ENCODE measurements around the gene LRRC72. TPM values are rescaled to one million over a fixed set of nuclear protein-coding genes. Genes with fewer than 3 reads are reported as not detected.

LRRC72 gene
- total RNA-seq, 2 donors from 2014 or later = not detected

DNA sequence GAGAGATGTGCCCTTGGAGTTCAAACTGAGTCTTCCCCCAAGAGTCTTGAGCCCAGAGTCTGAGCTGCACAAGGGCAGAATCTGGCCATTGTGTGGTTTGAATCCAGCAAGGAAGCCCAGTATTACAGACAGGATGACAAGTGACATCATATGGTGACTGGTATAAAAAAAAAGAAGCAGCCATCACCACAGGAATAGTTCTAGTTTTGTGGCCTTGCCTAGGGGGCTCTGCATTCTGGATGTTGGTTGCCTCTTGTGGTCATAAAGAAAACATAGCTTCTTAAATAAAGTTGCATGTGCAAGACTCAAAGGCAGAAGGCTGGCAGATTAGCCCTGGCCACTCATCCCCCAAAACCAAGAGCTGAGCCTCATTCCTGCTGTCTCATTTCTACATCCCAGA lies 16.8 kb upstream of the LRRC72 start:
- DNase-seq = no peak
- no peak overlapping the region for H3K27ac Mint-ChIP-seq

DNA sequence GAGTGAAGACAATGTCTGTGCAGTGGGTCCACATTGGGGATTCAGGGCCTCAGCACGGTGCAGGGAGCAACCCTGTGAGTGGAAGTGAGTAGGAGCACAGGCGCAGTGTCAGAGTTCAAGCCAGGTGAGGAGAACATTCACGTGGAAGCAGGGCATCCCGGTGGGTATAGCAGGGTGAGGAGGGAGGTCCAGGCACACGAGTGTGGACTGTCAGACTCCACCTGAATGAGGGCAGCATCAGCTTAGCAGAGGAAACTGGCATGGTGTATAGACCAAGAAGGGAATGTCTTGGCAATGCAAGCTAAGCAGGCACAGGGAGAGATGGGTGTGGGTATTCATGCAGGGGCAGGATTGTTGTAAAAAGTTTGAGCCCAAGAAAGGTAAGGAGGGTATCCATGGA lies 15.3 kb upstream of the LRRC72 start:
- TF ChIP-seq, protein P1, sequence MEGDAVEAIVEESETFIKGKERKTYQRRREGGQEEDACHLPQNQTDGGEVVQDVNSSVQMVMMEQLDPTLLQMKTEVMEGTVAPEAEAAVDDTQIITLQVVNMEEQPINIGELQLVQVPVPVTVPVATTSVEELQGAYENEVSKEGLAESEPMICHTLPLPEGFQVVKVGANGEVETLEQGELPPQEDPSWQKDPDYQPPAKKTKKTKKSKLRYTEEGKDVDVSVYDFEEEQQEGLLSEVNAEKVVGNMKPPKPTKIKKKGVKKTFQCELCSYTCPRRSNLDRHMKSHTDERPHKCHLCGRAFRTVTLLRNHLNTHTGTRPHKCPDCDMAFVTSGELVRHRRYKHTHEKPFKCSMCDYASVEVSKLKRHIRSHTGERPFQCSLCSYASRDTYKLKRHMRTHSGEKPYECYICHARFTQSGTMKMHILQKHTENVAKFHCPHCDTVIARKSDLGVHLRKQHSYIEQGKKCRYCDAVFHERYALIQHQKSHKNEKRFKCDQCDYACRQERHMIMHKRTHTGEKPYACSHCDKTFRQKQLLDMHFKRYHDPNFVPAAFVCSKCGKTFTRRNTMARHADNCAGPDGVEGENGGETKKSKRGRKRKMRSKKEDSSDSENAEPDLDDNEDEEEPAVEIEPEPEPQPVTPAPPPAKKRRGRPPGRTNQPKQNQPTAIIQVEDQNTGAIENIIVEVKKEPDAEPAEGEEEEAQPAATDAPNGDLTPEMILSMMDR (conservative IDR thresholded peaks at IDR 0.05) = no peak
- H3K27me3 ChIP-seq (ENCODE audit: control insufficient read depth, insufficient read depth, low read length, poor library complexity, severe bottlenecking) = no peaks in the 10 kb centered on the region
- H3K9me3 ChIP-seq (ENCODE audit: control insufficient read depth, low read length) = peaks cover 4% of the 10 kb centered on the region
- 81 to 91% methylated on average over 5 of the region's 5 CpGs for WGBS, 2 experiments (ENCODE audit: insufficient coverage in 1 of 2, insufficient read length in 1 of 2)
- no peak overlapping the region for H3K27ac ChIP-seq (ENCODE audit: low read depth, low read length)
- no peak for DNase-seq
- H3K4me1 ChIP-seq (ENCODE audit: control insufficient read depth, insufficient read depth, low read length) = peaks cover 11% of the 10 kb centered on the region
- Mint-ChIP-seq H3K27me3 (ENCODE audit: insufficient read depth) (no peaks in the 10 kb centered on the region), H3K4me1 (peaks cover 21% of the 10 kb centered on the region), H3K9me3 (peaks cover 1% of the 10 kb centered on the region), H3K4me3 (no peak overlapping the region), H3K27ac (peak overlapping the region; percentile 59), H3K36me3 (ENCODE audit: low read depth) (no peaks in the 10 kb centered on the region)
- no peak overlapping the region for H3K4me3 ChIP-seq (ENCODE audit: low read length)
- no peaks in the 10 kb centered on the region for H3K36me3 ChIP-seq (ENCODE audit: control insufficient read depth, insufficient read depth, low read length)
- H3K9ac ChIP-seq (ENCODE audit: extremely low read depth, low read length, poor library complexity, severe bottlenecking) = no peak overlapping the region

More for the DNA sequence above, 16.8 kb upstream of the LRRC72 start:
- Mint-ChIP-seq H3K27me3 (ENCODE audit: insufficient read depth) (no peaks in the 10 kb centered on the region), H3K36me3 (ENCODE audit: low read depth) (no peaks in the 10 kb centered on the region), H3K4me3 (no peak overlapping the region), H3K4me1 (peaks cover 21% of the 10 kb centered on the region), H3K9me3 (peaks cover 1% of the 10 kb centered on the region)
- Histone ChIP-seq H3K4me1 (ENCODE audit: control insufficient read depth, insufficient read depth, low read length) (peaks cover 11% of the 10 kb centered on the region), H3K36me3 (ENCODE audit: control insufficient read depth, insufficient read depth, low read length) (no peaks in the 10 kb centered on the region), H3K9ac (ENCODE audit: extremely low read depth, low read length, poor library complexity, severe bottlenecking) (no peak overlapping the region), H3K9me3 (ENCODE audit: control insufficient read depth, low read length) (peaks cover 4% of the 10 kb centered on the region), H3K4me3 (ENCODE audit: low read length) (no peak overlapping the region), H3K27ac (ENCODE audit: low read depth, low read length) (no peak overlapping the region), H3K27me3 (ENCODE audit: control insufficient read depth, insufficient read depth, low read length, poor library complexity, severe bottlenecking) (no peaks in the 10 kb centered on the region)
- TF ChIP-seq, protein P1 (conservative IDR thresholded peaks at IDR 0.05) = peak; percentile 14

DNA sequence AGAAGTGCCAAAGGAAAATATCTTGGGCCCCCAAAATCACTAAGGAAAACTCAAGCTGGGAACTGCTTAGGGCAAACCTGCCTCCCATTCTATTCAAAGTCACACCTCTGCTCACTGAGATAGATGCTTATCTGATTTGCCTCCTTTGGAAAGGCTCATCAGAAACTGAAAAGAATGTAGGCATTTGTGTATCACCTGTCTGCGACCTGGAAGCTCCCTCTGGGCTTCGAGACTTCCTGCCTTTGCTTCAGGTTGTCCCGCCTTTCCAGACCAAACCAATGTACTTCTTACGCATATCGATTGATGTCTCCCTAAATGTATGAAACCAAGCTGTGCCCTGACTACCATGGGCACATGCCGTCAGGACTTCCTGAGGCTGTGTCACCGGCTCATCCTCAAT lies 14.5 kb upstream of the LRRC72 start:
- Histone ChIP-seq H3K36me3 (ENCODE audit: control insufficient read depth, insufficient read depth, low read length) (no peaks in the 10 kb centered on the region), H3K27ac (ENCODE audit: low read depth, low read length) (no peak overlapping the region), H3K9ac (ENCODE audit: extremely low read depth, low read length, poor library complexity, severe bottlenecking) (no peak overlapping the region), H3K4me3 (ENCODE audit: low read length) (no peak overlapping the region), H3K9me3 (ENCODE audit: control insufficient read depth, low read length) (peaks cover 4% of the 10 kb centered on the region), H3K4me1 (ENCODE audit: control insufficient read depth, insufficient read depth, low read length) (peaks cover 11% of the 10 kb centered on the region), H3K27me3 (ENCODE audit: control insufficient read depth, insufficient read depth, low read length, poor library complexity, severe bottlenecking) (no peaks in the 10 kb centered on the region)
- no peaks in the 10 kb centered on the region for H3K27me3 Mint-ChIP-seq (ENCODE audit: insufficient read depth)
- H3K27ac Mint-ChIP-seq = peak overlapping the region; percentile 86
- peaks cover 21% of the 10 kb centered on the region for H3K4me1 Mint-ChIP-seq
- 79 to 87% methylated on average over 7 of the region's 7 CpGs for WGBS, 2 experiments (ENCODE audit: insufficient coverage in 1 of 2, insufficient read length in 1 of 2)
- H3K4me3 Mint-ChIP-seq = no peak overlapping the region
- peaks cover 1% of the 10 kb centered on the region for H3K9me3 Mint-ChIP-seq
- TF ChIP-seq, protein P1 (conservative IDR thresholded peaks at IDR 0.05) = no peak
- H3K36me3 Mint-ChIP-seq (ENCODE audit: low read depth) = no peaks in the 10 kb centered on the region
- peak; percentile 66 for DNase-seq
